MCF 10A (cell line): ENCODE results near the gene MMP19. TPM values are rescaled to one million over a fixed set of nuclear protein-coding genes. Genes with fewer than 3 reads are reported as not detected.

ENCODE experiments used
- BruUV-seq: library from RNA; stranded (reverse); fragments of 400-500 nt; replicated peaks from 2 replicates; lab custom pipeline; 2021; lab: Mats Ljungman, UMichigan
- CTCF ChIA-PET: fragments of 300-600 bp; sonication (Branson Sonifier 250); formaldehyde crosslinking; extraction: SDS; loops from one replicate; lab custom pipeline; 2021; ENCODE audit warnings: antibody characterized with exemption, inconsistent platforms; lab: Yijun Ruan, JAX
- POLR2A ChIA-PET: fragments of 300-600, 350-650 bp; sonication (Branson Sonifier 250); formaldehyde crosslinking; extraction: SDS; loops from one replicate; lab custom pipeline; 2020; ENCODE audit warnings: antibody characterized with exemption, inconsistent platforms; lab: Yijun Ruan, JAX
- DNase-seq: peaks from one replicate; pipeline ENCODE4 v3.0.0-alpha.2; 2018; ENCODE audit not compliant: unreplicated experiment
- H3K27ac Mint-ChIP-seq: one replicate; pipeline ENCODE4 v1.8.0; 2022; ENCODE audit warnings: mild to moderate bottlenecking, low read depth, mixed read lengths; ENCODE audit not compliant: unreplicated experiment
- H3K27me3 Mint-ChIP-seq: one replicate; pipeline ENCODE4 v1.8.0; 2022; ENCODE audit warnings: mixed read lengths; ENCODE audit not compliant: insufficient read depth, unreplicated experiment
- H3K36me3 Mint-ChIP-seq: one replicate; pipeline ENCODE4 v1.8.0; 2022; ENCODE audit warnings: mild to moderate bottlenecking, moderate library complexity, mixed read lengths; ENCODE audit not compliant: insufficient read depth, unreplicated experiment
- H3K4me1 Mint-ChIP-seq: one replicate; pipeline ENCODE4 v1.8.0; 2022; ENCODE audit warnings: mixed read lengths; ENCODE audit not compliant: insufficient read depth, unreplicated experiment
- H3K4me3 Mint-ChIP-seq: one replicate; pipeline ENCODE4 v1.8.0; 2022; ENCODE audit warnings: mild to moderate bottlenecking, moderate library complexity, mixed read lengths; ENCODE audit not compliant: unreplicated experiment
- H3K9me3 Mint-ChIP-seq: one replicate; pipeline ENCODE4 v1.8.0; 2022; ENCODE audit warnings: mixed read lengths; ENCODE audit not compliant: unreplicated experiment
- CTCF ChIP-seq: fragments of 200-600 bp; IDR thresholded peaks from one replicate; pipeline ENCODE4 v1.8.0; 2022; ENCODE audit warnings: antibody characterized with exemption, mild to moderate bottlenecking; ENCODE audit not compliant: unreplicated experiment
- intact Hi-C: fragments of 100-400 bp; cut with micrococcal nuclease; formaldehyde crosslinking; loops from 2 replicates; pipeline ENCODE4 v1.14.1; 2022
- total RNA-seq: library from RNA; stranded (reverse); gene quantifications from 2 replicates; pipeline ENCODE4 v1.2.3, GENCODE V29; 2022

Gene MMP19
- total RNA-seq, 1 experiment from 2014 or later: 3.7 TPM

GRCh38 chr12:55862286-55862685, 19.6 kb upstream of the MMP19 start:
- H3K4me1 Mint-ChIP-seq: no peaks in the 10 kb centered on the region
- CTCF ChIA-PET: interaction anchor here (0.6 kb wide), 1 partner anchor 301 kb away, joined by 3 read pairs; no protein-coding TSS in a partner anchor
- BruUV-seq: no TSS peak
- H3K36me3 Mint-ChIP-seq: no peaks in the 10 kb centered on the region
- no peaks in the 10 kb centered on the region for H3K9me3 Mint-ChIP-seq
- H3K27me3 Mint-ChIP-seq: no peaks in the 10 kb centered on the region
- no peak overlapping the region for H3K27ac Mint-ChIP-seq
- POLR2A ChIA-PET: no interaction called here
- no peak for DNase-seq
- intact Hi-C loops: no loop called here
- no peak for TF ChIP-seq CTCF
- H3K4me3 Mint-ChIP-seq: no peak overlapping the region

GRCh38 chr12:55861871-55862270, 19.1 kb upstream of the MMP19 start:
- ChIA-PET POLR2A (no interaction called here), CTCF (no interaction called here)
- Mint-ChIP-seq H3K4me1 (no peaks in the 10 kb centered on the region), H3K9me3 (no peaks in the 10 kb centered on the region), H3K27me3 (no peaks in the 10 kb centered on the region), H3K27ac (no peak overlapping the region), H3K4me3 (no peak overlapping the region), H3K36me3 (no peaks in the 10 kb centered on the region)
- no TSS peak for BruUV-seq
- TF ChIP-seq CTCF: no peak
- intact Hi-C loops: no loop called here
- no peak for DNase-seq

DNA sequence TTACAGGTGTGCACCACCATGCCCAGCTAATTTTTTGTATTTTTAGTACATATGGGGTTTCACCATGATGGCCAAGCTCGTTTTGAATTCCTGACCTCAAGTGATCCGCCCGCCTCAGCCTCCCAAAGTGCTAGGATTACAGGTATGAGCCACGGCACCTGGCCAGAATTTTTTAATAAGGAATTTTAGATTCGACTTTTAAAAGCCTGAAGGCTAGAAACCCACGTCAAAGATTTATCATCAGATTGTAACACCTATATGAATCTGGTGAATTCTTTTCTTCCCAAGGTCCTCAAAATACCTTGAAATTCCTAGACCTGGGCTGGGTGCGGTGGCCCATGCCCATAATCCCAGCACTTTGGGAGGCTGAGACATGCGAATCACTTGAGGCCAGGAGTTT, 18.7 kb upstream of the MMP19 start:
- intact Hi-C loops: no loop called here
- ChIA-PET CTCF (interaction anchor here (0.6 to 0.7 kb wide), 2 partner anchors 13 to 134 kb away, joined by 3 read pairs; no protein-coding TSS in a partner anchor), POLR2A (no interaction called here)
- TF ChIP-seq CTCF: no peak
- Mint-ChIP-seq H3K9me3 (no peaks in the 10 kb centered on the region), H3K36me3 (no peaks in the 10 kb centered on the region), H3K4me3 (no peak overlapping the region), H3K27me3 (no peaks in the 10 kb centered on the region), H3K4me1 (no peaks in the 10 kb centered on the region), H3K27ac (no peak overlapping the region)
- BruUV-seq: no TSS peak
- no peak for DNase-seq

DNA sequence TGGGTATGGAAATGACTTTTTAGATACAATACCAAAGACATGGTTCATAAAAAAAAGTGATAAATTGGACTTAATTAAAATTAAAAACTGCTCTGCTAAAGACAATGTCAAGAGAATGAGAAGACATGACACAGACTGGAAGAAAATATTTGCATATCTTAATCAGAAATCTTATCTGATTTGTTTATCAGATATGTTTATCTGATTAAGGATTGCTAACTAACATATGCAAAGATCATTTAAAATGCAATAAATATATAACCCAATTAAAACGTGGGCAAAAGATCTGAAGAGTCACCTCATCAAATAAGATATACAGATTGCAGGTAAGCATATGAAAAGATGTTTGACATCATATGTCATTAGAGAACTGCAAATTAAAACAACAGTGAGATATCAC, 10.0 kb upstream of the MMP19 start:
- Mint-ChIP-seq H3K9me3 (no peaks in the 10 kb centered on the region), H3K27me3 (no peaks in the 10 kb centered on the region), H3K4me3 (no peak overlapping the region), H3K27ac (no peak overlapping the region), H3K36me3 (no peaks in the 10 kb centered on the region), H3K4me1 (peaks cover 13% of the 10 kb centered on the region)
- no peak for DNase-seq
- ChIA-PET POLR2A (interaction anchor here (0.6 kb wide), 2 partner anchors 23 to 432 kb away, joined by 4 read pairs; partner anchors contain the start of gene DNAJC14), CTCF (interaction anchor here (0.6 to 0.7 kb wide), 2 partner anchors 16 to 181 kb away, joined by 3 read pairs; no protein-coding TSS in a partner anchor)
- BruUV-seq: no TSS peak
- intact Hi-C loops: no loop called here
- TF ChIP-seq CTCF: no peak
